Measurements from ENCODE around the gene VAMP2. TPM values are rescaled to one million over a fixed set of nuclear protein-coding genes. Genes with fewer than 3 reads are reported as not detected.

VAMP2 gene
- total RNA-seq, 1 donor from 2014 or later, result 64.6 TPM

- intact Hi-C loops (cut with micrococcal nuclease), result no loop called here
These were observed 16.2 kb downstream of the VAMP2 start for GRCh38 chr17:8146381-8147140.

GRCh38 chr17:8145811-8146210 lies 16.9 kb downstream of the VAMP2 start:
- intact Hi-C loops (cut with micrococcal nuclease), result no loop called here

- intact Hi-C loops (cut with micrococcal nuclease), result no loop called here
These were observed 18.1 kb downstream of the VAMP2 start for GRCh38 chr17:8144401-8145231.

- intact Hi-C loops (cut with micrococcal nuclease), result no loop called here
These were observed 19.0 kb downstream of the VAMP2 start for GRCh38 chr17:8143581-8144400.

- intact Hi-C loops (cut with micrococcal nuclease), result no loop called here
These were observed 19.7 kb downstream of the VAMP2 start for GRCh38 chr17:8142887-8143580.

GRCh38 chr17:8142158-8142886 lies 20.4 kb downstream of the VAMP2 start:
- intact Hi-C loops (cut with micrococcal nuclease), result no loop called here

GRCh38 chr17:8141741-8142140 lies 21.0 kb downstream of the VAMP2 start:
- intact Hi-C loops (cut with micrococcal nuclease), result no loop called here

GRCh38 chr17:8141045-8141444 lies 21.7 kb downstream of the VAMP2 start:
- intact Hi-C loops (cut with micrococcal nuclease), result no loop called here

- intact Hi-C loops (cut with micrococcal nuclease), result no loop called here
These were observed 22.4 kb downstream of the VAMP2 start for GRCh38 chr17:8140065-8141029.

GRCh38 chr17:8138672-8139371 lies 23.9 kb downstream of the VAMP2 start:
- intact Hi-C loops (cut with micrococcal nuclease), result loop anchor here (1.0 to 2.0 kb wide), 10 partner anchors 12 to 161 kb away; partner anchors contain the start of gene SLC25A35

GRCh38 chr17:8138374-8138671 lies 24.4 kb downstream of the VAMP2 start:
- intact Hi-C loops (cut with micrococcal nuclease), result loop anchor here (1.0 to 2.0 kb wide), 6 partner anchors 13 to 162 kb away; partner anchors contain the start of gene SLC25A35

GRCh38 chr17:8137645-8138373 lies 24.9 kb downstream of the VAMP2 start:
- intact Hi-C loops (cut with micrococcal nuclease), result loop anchor here (1.0 to 2.0 kb wide), 6 partner anchors 13 to 162 kb away; partner anchors contain the start of gene SLC25A35

- intact Hi-C loops (cut with micrococcal nuclease), result no loop called here
These were observed 28.8 kb downstream of the VAMP2 start for GRCh38 chr17:8133941-8134340.

- intact Hi-C loops (cut with micrococcal nuclease), result no loop called here
These were observed 29.3 kb downstream of the VAMP2 start for GRCh38 chr17:8133399-8133798.

- intact Hi-C loops (cut with micrococcal nuclease), result no loop called here
These were observed 30.8 kb downstream of the VAMP2 start for GRCh38 chr17:8131844-8132441.

- intact Hi-C loops (cut with micrococcal nuclease), result loop anchor here (10.0 kb wide), 3 partner anchors 243 to 443 kb away; partner anchors contain the start of genes CHD3, KDM6B, TP53 and WRAP53
These were observed 34.5 kb downstream of the VAMP2 start for GRCh38 chr17:8128125-8128784.

Data from T-helper 2 cell treated with Interferon-gamma antibody and Interleukin-4, amounts not matched to agents 100 ng/mL and 5 ng/mL, for 36 hours (primary cell).